Activated CD4-positive, alpha-beta T cell treated with anti-CD3 and anti-CD28 coated beads for 4 hours (primary cell): ENCODE data around the gene SMAGP.
"Not testable (repeated sequence)": the region's sequence is repeated elsewhere in the genome, so short reads cannot be mapped to it uniquely, and the experiment has no call there.

Source experiments
- DNase-seq, 2 donors: peaks; one replicate each; pipeline ENCODE4 v3.0.0-alpha.2; 2020

The SMAGP gene

DNA sequence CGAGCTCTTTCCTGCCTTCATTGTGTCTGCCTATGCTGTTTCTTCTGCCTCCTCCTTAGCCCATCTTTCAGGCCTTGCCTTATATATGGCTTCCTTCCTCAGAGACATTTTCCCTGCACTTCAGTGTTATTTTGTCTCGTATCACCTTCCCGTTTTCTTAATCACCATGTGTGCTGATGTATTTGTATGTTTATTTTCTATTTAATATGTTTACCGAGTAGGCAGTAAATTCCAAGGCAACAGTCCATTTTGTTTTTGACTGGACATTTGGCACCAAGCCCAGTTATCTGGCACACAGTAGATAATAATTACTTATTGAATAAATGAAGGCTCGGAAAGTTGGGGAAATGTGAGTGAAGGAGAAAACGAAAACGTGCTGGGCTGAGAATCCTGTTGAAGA is 47.8 kb downstream of the SMAGP start:
- no peak for DNase-seq

DNA sequence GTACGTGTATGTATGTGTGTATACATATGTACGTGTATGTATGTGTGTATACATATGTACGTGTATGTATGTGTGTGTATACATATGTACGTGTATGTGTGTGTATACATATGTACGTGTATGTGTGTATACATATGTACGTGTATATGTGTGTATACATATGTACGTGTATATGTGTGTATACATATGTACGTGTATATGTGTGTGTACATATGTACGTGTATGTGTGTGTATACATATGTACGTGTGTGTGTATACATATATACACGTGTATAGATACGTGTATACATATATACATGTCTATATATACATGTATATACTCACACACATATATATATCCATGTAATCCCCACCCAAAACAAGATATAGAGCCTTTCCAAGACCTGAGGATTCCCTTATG is 50.4 kb downstream of the SMAGP start:
- not testable (repeated sequence) for DNase-seq

GRCh38 chr12:51219322-51219721 is 50.9 kb downstream of the SMAGP start:
- DNase-seq: no peak

DNA sequence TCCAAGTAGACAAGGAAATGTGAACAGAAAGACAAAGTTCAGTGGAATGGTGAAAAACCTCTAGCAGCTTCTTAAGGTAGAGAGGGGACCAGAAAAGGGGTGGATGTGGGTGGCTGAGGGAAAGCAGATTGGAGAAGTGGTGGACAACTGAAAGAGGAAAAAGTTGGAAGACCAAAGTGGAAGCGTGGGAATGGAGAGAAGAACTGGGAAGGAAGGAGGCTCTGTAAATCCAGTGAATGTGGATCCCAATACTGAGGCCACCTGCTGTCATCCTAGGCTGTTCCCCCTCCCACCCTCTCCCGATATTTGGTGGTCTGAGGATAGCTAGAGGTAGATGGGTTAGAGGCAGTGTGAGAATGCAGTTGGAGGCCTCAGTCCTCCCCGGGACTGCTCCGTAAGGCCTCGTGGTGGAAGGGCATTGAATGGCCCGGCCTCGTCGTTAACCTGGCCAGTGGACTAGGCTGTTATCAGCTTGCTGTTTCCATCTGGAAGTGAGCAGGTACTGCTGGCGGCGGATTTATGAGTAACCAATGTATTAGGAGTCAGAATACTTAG is 51.5 kb downstream of the SMAGP start:
- DNase-seq: no peak

DNA sequence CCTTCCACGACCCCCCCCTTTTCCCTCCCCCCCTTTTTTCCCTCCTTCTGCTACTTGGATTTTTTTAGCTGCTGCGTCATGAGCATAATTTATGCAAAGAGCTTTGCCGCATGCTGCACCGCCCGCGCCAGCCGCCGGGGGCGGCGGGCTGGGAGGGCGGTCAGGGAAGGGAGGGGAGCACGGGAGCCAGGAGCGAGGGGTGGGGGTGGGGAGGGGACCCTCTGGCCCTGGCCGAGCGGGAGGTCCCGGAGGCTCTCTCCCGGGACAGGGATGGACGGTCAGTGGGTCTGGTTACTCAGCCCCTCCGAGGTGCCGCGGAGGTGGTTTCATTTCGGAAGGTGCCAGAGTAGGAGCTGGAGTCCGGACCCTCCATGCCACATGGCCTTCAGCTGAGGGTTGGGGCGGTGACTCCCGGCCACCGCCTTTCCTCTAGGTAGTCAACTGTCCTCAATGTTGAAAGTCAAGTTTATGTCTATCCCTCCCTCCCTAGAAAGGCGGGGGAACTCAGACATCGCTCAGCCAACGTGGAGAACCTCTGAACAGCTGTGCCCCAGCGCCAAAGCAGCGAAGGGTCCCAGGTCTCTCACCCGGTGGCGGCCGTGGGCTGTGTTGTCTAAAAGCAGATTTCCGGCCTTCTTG is 52.1 kb downstream of the SMAGP start, which contains the start of gene POU6F1:
POU6F1 (minus strand) TSS at position 95 of the 639 bp plus-strand sequence. CDS start 11,226 bp downstream, outside the sequence.
- DNase-seq: peak; percentile 68 to 74

DNA sequence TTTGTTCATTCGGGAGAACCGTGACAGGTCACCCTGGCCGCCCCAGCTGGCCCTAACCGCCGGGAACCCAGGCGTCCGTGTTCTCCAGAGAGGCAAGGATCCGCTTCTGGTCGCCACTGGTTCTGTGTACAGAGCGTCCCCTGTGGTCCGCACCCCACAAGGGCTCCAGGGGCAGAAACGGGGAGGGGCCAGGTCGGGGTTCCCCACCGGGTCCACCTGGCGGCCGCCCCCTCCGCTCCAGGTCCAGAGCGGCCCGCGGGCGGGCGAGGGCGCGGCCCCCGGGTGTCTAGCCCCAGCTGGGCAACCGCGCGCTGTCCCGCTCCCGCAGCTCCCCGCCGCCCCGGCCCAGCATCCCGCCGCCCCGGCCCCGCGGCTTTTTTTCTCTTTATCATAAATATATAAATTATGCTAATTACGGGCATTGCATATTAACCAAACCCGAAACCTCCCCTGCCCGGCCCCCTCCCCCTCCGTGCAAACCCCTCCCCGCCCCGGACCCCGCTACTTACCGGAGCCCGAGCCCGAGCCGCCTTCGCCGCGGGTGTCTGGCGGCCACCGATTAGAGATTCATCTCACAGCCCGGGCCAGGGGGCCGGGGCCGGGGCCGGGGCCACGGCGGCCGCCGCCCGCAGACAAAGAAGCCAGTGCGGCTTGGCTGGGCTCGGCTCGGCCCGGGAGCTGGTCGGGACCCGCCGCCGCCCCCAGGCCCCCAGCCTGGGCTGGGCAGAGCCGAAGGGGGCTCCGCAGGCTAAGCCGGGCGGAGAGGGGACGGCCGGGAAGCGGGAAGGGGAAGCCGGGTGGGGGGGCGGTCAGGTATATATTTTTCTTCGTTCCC is 52.9 kb downstream of the SMAGP start:
- DNase-seq: peak; percentile 31 to 55

DNA sequence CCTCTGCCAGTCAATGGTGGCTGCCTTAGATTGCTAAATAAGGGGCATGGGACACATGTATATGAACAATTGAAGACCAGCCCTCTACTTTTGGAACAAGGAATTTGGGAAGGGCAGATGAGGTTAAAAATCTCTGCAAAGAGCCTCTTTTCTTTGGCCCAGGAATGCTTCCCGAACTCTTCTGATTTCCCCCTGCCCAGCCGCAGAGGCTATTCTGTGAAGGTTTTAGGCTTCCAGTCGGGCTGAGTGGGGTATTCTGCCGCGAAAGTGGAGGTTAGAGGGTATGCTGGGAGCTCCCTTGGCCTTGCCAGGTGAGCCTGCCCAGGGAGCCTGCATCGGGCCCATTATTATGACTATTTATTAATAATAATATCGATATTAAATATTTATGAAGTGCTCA is 53.6 kb downstream of the SMAGP start:
- no peak for DNase-seq

GRCh38 chr12:51214895-51215294 is 55.3 kb downstream of the SMAGP start:
- no peak for DNase-seq

GRCh38 chr12:51210690-51211395 is 59.4 kb downstream of the SMAGP start:
- DNase-seq: no peak

DNA sequence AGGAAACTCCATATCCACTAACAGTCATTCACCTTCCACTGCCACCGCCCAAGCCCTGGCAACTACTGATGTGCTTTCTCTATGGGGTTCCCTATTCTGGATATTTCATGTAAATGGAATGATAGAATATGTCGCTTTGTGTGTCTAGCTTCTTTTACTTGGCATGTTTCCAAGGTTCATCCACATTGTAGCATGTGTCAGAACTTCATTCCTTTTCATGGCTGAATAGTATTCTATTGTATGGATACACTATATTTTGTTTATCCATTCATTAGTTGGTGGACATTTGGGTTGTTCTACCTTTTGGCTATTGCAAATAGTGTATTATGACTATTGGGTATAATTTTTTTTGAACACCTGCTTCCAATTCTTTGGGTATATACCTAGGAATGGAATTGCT is 61.0 kb downstream of the SMAGP start:
- DNase-seq: no peak

GRCh38 chr12:51208016-51208660 is 62.1 kb downstream of the SMAGP start:
- no peak for DNase-seq

DNA sequence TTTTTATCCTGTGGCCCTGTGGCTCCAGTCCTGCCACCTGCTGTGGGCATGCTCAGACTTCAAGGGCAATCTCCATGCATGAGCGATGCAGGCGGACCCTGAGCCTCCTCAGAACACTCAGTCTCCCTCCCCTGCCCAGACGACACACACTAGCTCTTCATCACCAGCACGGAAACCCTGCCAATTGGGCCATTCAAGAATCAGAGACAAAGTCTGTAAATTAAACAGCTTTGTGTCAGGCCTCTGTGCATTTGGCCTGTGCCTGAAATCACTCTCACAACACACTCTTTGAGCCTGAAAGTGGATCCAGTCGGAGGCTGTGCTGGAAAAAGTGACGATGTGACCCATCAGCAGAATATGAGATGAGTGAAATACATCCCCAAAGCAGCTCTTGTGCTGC is 64.9 kb downstream of the SMAGP start:
- DNase-seq: no peak

GRCh38 chr12:51202718-51203117 is 67.5 kb downstream of the SMAGP start:
- DNase-seq: no peak

GRCh38 chr12:51200806-51201205 is 69.4 kb downstream of the SMAGP start:
- no peak for DNase-seq

DNA sequence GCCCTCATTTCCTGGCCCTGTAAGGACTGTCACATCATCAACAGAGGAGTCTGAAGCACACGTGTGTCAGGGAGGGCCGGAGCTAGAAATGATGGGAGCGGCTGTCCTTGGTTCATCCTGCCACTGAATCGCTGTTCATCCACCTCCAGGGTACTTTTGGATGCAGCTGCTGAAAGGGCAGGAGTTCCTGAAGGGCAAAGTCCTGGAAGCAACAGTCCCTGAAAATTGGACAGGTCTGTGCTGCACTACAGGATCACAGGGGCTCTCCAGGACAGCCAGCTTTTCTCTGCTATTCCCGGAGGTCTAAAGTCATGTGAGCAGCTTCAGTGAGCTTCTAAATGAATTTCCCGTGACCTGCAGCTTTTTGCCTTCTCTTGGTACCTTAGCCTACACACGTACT is 70.1 kb downstream of the SMAGP start:
- DNase-seq: no peak

DNA sequence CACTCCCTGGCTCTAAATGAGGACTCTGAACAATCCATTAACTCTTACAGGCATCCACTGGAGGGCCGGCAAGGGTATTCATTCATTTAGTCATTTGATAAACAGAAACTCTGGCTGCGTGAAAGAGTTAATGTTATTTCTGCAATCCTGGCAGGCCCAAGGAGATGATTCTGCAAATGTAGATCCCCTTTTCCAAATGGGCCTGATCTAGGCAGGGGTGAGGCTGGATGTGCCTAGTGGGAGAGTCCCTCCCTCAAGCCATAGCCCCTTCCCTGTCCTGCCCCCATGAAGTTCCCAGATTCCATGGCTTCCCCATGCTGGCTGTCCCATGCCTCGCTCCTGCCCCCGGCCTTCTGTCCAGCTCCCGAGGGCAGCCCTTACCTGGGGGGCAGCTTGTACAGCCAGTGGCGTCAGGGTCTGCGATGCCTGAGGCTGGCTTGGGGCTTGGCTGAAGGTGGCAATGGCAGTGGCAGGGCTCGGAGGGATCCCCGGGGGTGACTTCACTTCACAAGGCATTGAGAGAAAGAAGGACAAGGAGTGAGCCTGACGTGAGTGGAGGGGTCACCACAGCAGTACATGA is 70.8 kb downstream of the SMAGP start:
- DNase-seq: no peak

- DNase-seq: no peak
These were observed 71.4 kb downstream of the SMAGP start for GRCh38 chr12:51198568-51199365.

GRCh38 chr12:51197736-51198567 is 72.3 kb downstream of the SMAGP start:
- no peak for DNase-seq

GRCh38 chr12:51196547-51196946 is 73.7 kb downstream of the SMAGP start:
- DNase-seq: no peak

GRCh38 chr12:51195841-51196240 is 74.4 kb downstream of the SMAGP start:
- DNase-seq: no peak
